Neural progenitor cell (in vitro differentiated cells): Measurements from ENCODE around the gene RORC.

Source experiments
- CTCF ChIP-seq: fragments of 200-600 bp; sonication (generic); IDR thresholded peaks from 2 replicates; pipeline ENCODE4 v1.5.1; 2017; ENCODE audit warnings: antibody characterized with exemption, mild to moderate bottlenecking
- EZH2 ChIP-seq: fragments of 200-600 bp; sonication (generic); IDR thresholded peaks from 2 replicates; pipeline ENCODE4 v1.6.1; 2017; ENCODE audit warnings: antibody characterized with exemption, mild to moderate bottlenecking, moderate library complexity
- EZH2phosphoT487 ChIP-seq: fragments of 200-600 bp; sonication (generic); IDR thresholded peaks from 2 replicates; pipeline ENCODE4 v1.6.1; 2017; ENCODE audit warnings: antibody characterized with exemption

GRCh38 chr1:151851886-151852285, 20.3 kb upstream of the RORC start:
- no peak for TF ChIP-seq EZH2phosphoT487
- TF ChIP-seq CTCF = no peak
- TF ChIP-seq EZH2 = no peak
